Activated T-cell treated with anti-CD3 and anti-CD28 coated beads, Interleukin-2, amount 50 U/mL, for 1 hour (primary cell): Measurements from ENCODE around the gene TM2D3.

ENCODE experiments used
- DNase-seq: peaks from one replicate; pipeline ENCODE4 v3.0.0-alpha.2; 2020

TM2D3 gene

DNA sequence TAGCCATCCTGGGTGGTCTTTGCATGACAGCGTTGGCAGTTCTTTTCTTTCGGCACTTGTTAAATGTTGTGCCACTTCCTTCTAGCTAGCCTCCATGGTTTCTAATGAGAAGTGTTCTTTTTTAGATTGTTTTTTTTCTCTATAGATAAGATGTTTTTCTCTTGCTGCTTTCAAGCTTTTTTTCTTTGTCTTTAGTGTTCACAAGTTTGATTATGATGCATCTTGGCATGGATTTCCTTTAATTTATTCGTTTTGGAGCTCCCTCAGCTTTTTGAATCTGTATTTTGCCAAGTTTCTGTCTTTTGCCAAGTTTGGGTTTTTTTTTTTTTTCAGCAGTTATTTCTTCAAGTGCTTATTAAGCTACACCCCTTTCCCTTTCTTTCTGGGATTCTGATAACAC is 53.1 kb downstream of the TM2D3 start:
- DNase-seq: no peak

- DNase-seq: no peak
These were observed 54.7 kb downstream of the TM2D3 start for GRCh38 chr15:101597360-101597928.

DNA sequence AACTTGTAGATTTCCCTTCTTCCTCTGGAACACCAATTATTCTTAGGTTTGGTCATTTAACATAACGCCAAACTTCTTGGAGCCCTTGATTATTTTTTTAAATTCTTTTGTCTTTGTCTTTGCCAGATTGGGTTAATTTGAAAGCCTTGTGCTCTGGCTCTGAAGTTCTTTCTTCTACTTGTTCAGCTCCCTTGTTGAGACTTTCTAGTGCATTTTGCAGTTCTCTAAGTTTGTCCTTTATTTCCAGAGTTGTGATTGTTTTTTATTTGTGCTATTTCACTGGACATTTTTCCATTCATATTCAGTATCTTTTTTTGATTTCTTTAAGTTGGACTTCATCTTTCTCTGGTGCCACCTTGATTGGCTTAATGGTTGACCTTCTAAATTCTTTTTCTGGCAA is 55.5 kb downstream of the TM2D3 start:
- no peak for DNase-seq
